ENCODE results near the gene UQCC2. TPM values are rescaled to one million over a fixed set of nuclear protein-coding genes. Genes with fewer than 3 reads are reported as not detected.

Gene UQCC2
- polyA plus RNA-seq, 1 donor, result 65.1 TPM

DNA sequence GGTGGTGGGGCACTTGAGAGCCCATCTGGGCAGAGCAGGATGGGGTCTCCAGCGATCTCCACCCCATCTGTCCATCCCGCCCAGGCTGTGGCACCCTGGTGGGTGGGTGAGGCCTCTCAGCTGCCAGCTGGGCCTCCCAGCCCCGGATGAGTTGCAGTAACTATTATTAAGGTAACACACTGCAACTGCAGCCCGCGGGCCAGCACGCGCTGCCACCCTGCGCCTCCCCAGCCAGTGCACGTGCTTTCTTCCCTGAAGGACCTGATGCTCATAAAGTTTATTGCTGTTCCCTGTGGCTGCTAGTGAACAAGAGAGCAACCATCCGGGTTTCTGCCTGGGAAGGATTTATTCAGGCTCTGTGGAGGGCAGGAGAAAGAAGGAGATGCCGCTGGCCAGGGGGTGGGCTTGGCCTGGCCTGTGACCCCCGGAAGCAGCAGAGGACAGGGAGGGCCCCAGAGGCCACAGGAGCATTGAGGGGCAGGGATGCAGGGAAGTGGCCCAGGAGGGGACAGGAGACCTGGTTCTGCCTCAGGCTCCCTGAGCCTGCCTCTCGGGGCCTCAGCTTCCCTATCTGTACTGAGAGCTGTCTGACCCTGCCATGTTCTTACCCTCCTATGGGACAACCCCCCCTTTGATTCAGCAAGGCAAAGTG is 33.5 kb upstream of the UQCC2 start:
- no peak for DNase-seq

DNA sequence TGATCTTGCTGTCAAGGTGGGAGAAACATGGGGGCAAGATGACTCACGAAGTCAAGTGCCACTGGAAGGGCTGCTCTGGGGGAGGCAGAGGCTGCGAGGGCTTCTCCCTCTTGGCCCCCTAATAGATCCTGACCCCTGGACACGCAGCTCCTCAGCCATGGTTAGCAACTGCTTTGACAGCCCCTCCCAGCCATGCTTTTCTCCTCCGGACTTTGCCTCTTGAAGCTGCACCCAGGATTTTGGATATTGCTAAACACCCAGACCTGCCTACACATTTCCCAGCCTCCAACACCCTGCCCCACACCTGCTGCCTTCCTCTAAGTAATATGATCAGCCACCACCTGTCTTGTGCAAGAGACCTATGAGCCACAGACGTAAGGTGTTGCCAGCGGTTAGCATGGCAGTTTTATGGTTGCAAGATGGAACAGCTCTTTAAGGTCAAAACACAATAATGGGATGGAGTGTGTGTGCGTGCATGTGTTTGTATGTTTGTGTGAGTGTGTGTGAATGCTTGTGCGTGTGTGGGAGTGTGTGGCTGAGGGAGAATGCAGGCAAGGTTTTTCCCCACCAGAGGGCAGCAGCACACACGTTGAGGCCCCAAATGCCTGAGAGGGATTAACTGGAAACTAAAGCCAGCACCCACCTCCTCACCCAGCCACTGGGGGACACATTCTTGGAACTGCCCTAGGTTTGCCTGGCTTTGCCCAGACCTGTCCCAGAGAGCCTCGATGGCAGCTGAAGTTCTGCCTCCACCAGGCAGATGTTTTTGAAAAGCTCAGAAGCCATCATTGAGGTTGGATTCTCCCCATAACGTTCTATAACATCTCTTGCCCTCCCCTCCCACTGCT is 32.7 kb upstream of the UQCC2 start:
- peak; percentile 85 for DNase-seq

DNA sequence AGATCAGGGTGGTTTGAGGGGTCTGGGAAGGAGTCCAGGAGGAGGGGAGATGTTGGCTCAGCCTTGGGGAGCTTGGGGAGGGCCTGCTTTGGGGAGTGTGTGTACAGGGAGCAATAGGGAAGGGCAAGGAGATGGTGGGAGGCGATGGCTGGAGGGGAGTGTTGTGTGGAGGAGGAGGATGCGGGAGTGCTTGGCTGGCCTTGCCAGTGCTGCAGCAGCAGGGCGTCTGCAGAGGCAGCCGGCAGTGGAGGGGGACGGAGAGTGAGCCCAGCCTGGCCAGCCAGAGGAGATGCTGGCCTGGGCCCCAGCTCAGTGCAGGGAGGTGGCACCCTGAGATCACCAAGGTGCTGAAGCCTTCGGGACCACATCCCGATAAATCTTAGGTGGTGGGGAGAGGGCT is 31.3 kb upstream of the UQCC2 start:
- no peak for DNase-seq

DNA sequence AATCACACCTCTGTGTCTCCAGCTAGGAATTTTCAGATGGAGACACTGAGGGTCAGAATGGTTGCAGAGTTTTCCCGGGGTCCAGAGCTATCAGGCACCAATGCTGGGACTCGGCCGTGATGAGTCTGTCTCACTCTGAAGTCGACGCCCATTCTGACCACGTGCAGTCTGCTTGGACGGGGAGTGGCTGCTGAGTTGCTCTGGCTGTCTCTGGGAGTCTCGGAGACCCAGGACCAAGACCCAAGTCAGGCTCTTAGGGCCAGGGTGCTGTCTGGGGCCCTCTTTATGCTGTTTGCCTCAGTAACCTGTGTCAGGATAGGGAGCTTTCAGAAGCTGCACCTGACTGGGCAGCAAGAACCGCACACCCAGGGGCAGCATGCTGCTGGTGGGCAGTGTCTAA is 30.6 kb upstream of the UQCC2 start:
- no peak for DNase-seq

DNA sequence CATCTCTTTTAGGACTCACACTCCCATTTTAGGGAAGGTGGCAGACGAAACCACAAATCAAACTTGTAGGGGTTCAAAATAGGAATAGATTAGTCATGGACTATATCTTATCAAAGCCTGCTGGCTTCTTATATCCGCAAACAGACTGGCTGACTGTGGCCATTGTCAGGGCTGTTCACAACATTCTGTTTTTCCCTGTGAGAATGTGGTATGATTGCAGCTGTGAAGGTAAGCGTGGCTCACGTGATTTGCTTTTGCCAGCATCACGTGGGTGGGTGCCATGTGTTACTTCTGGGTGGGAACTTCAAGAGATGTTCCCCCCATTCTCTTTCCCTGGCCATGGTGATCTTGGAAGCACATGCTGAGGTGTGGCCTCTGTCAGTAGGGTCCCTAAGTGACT is 29.3 kb upstream of the UQCC2 start:
- no peak for DNase-seq

DNA sequence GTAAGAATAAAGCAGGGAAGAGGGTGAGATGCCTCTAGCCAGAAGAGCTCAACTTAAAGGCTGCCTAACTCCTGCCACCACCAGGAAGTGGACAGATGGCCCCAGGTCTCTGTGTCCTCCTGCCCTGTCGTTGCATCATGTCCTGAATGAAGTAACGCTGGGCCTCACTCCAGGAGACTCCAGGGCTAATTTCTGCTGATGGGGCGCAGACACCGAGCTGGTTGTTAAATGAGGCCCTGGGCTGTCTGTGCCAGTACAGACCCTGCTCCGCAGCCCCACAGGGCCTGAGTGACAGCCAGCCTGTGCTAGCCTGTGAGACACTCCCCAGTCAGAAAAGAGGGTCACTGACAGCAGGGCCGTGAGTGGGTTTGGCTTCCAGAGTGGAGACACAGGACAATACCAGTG is 28.7 kb upstream of the UQCC2 start:
- no peak for DNase-seq

DNA sequence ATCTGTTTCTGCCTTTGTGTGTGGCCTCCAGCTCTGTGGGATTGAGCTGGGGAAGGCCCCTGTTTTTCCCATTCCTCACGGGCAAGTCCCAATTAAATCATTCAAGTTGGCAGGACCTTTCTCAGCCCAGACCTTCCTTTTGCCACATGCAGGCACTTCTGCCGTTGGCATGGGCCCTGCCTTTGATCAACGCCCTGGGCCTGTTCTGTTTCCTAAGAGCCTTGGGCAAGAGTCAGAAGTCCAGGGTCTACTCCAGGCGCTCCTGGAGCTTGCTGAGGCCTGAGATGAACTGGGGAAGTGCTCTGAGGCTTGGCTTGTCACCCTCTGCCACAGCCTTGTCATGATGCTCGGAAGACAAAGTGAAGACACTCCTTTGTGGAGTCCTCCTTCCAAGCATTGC is 28.1 kb upstream of the UQCC2 start:
- no peak for DNase-seq

DNA sequence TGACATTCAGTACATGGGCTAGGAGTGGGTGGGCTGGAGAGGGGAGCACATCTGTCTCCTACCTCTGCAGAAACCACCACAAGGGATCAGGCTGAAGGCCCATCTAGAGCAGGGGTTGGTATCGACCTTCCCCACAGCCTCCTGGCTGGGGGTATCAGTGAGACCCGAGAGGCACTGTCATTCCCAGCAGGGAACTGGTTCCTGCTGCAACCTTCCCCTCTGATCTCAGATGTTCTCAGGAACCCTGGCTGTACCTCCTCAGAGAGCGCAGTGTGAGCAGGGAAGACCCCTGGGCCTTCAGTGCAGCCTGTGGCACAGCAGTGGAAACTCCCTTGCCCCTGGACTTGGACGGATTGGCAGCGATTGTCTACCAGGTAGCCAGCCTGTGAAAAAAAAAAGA is 27.4 kb upstream of the UQCC2 start:
- no peak for DNase-seq

DNA sequence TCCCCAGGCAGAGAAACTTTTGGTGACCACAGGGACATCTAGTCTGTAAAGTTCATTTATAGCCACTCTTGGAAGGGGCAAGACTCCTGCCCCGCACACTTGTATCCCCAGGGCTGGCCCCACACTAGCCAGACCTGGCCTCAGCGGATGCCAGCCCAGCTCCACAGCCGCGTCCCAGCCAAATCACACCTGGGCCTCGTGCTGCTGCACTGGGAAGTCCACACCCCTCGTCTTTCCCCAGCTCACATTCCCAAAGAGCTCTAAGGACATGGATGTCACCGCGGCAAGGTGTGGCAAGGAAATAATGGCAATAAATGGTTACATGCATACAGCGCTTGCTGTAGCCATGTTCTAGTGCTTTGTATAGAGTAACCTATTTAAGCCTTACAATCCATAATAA is 26.7 kb upstream of the UQCC2 start:
- DNase-seq, result no peak

DNA sequence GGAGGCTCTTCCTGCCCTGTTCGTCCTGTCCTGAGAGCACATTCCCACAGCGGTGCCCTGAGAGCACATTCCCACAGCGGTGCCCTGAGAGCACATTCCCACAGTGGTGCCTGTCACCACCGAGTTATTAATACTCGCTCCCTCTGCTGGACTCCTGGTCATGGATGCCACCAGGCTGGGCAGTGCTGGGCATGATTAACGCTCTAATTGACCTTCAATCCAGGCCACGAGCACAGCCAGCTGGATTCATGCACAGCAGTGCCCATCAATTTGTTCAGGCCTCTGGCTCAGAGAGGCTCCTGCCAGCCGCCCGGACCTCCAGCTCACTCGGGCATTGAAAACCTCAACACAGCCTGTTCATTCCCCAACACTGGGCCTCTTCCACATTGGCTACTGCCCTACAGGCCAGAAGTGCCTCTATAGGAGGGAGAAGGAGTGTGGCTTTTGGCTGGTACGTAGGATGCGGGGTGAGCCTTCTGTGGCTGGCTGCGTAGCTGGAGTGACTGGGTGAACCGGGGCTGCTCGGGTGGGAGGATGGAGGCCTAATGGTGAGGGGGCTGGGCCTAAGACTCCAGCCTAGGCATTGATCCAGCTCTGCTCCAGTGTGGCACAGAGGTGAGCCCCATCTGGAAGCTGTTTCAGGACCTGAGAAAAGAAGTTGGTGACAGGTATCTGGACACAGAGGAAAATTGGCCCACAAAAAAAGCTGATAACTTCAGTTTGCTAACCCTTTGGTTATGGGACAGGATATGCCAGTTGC is 25.9 kb upstream of the UQCC2 start:
- no peak for DNase-seq

DNA sequence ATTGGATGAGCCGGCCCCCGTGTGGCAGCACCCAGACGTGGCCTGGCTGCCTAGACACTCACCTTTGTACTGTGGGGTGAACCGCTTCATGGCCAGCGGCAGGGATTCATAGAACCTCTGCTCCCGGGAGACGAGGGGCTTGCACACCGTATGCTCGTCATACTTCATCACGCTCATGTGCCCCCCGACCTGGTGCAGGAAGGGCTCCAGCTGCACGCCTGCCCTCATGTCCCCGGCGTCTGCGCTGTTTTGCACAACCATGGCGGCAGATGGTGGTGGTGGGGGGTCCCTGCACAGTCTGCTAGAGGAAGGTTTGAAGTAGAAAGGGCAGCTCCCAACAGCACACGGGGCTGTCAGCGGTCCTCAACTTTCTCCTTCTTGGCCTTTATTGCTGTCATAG is 23.7 kb upstream of the UQCC2 start:
- DNase-seq, result no peak

DNA sequence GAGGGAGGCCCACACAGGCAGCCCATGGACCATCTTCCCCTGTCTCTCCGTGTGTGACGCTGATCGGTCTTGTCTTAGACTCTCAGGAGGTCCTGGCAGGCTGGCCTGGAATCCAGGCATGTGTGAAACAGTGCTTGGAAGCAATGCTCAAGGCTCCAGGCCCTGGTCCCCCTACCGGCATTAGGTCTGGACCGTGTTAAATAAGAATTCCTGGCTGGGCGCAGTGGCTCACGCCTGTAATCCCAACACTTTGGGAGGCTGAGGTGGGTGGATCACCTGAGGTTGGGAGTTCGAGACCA is 22.2 kb upstream of the UQCC2 start:
- DNase-seq, result no peak

DNA sequence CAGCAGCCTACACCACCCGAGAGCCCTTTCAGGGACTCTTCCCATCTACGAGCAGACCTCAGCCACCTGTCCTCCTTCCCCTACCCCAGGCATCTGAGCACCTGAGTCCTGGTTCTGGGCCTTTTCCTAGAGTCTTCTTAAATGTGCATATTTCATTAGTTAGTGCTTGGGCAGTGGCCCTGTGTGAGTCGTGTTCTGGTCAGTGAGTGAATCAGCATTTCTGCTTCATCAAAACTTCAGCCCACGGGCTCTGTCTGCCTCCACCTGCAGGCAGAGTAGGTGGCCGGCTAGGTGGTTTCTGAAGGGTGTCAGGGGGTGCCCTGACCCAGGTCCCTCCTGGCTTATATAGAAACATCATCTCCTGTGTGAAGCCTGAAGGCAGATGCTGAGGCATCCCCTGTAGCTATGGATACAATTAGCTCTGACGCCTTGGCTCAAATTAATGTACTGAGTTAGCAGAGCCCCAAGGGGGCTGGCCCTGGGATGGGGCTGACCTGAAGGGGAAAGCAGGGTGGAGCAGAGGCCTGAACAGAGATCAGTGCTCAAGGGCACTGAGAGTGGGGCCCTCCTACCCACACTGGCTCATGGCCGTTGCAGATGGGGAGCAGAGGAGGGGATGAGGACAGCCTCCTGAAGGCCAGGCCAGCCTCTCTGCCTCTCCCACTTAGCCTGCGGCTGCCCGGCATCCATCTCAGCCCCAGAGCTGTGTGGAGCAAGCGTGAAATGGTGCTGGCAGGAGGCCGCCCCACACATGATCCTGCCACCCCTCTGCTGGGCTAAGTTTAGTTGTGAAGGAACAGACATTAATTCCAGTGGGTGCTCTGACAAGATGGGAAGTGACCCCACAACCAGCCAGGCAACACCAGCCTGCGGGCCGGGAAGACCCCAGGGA is 21.6 kb upstream of the UQCC2 start:
- no peak for DNase-seq

DNA sequence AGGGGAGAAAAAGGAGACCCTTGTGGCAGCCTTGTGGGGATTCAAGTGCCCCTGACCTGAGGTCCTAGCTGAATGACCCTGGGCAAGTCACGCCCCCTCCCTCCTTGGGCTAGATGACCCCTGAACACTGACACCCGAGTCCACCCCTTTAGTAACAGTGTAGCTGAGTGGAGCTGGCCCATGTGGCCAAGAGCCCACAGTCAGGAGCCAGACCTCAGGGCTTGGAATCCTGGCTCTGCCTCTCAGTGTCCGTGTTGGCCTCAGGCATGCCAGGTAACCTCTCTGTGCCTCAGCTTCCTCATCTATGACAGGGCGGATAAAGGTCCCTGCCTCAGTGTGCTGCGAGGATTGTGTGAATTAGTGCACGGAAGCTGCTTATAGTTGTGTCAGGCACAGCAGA is 20.9 kb upstream of the UQCC2 start:
- DNase-seq, result no peak

DNA sequence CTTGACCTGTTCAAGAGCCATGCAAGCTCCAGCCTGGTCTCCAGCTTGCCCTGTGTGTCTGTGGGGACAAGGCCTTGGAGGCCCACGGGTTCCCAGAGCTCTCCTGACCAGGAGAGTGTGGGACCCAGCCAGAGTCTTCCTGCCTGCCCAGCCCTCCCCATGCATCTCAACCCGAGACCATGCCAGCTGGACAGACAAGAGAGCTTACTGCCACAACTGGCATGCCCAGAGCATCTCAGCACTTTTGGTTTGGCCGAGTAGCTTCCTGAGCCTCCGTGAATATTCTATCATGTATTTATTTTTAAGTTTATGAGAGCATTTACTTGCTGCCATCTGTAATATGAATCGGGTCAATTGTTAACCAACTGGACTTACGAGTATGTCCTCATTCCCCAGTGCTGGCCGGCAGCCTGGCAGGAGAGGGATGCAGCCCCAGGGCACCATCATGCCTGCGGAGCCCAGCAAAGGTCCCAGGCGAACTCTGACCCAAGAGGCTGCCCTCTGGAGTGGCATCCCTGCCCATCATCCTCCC is 20.3 kb upstream of the UQCC2 start:
- DNase-seq, result no peak

DNA sequence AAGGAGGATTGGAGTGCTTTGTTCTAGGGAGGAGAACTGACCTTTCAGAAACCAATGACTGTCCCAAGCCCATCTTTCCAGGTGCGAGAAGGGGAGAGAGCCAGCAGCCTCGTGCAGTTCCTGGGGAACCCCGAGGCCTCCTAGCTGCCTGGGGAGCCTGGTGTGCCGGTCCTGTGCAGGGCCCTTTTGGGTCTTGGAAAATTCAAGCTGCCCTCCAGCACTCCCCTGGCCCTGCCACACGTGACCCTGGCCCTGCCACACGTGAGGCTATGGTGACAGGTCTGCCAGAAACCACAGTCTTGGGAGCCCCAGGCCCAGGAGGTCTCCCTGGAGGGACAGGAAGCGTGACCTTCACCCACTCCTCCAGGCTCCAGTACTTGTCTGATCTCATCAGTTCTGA is 19.5 kb upstream of the UQCC2 start:
- DNase-seq, result no peak

DNA sequence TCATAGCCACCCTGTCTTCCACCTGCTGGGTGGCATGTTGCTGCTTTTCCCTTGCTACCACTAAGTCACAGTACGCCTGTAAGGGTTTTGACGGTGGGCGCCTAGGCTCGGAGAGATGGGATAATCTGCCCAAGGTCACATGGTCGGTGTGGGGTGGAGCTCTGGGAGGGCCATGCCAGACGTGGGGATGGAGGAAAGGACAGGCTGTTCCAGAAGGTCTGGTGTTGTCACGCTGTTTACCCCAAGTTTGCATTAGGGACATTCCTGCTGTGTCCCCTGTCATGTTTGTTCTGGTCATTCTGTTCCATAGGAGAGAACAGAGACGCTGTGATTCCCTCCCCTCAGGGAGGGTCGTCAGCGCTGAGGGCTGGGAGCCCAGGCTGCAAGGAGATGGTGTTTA is 19.1 kb upstream of the UQCC2 start:
- DNase-seq, result no peak

DNA sequence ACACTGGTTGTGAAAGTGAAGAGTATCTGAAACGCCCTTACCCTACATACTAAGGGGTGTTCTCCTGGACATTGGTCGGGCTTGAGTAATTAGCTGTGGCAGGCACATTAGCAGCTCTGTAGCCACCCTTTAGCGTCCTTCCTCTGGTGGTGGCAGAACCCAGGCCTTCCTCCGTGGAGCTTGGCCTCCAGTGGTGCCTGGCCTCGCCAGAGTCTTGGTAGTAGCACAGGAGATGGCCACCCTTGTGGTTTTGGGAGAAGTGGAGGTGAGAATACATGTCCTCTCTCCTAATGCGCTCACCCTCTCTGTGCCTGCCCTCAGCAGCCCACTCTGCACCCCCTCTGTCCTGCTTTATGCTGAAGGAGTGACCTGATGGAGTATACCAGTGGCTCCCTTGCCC is 17.6 kb upstream of the UQCC2 start:
- no peak for DNase-seq

DNA sequence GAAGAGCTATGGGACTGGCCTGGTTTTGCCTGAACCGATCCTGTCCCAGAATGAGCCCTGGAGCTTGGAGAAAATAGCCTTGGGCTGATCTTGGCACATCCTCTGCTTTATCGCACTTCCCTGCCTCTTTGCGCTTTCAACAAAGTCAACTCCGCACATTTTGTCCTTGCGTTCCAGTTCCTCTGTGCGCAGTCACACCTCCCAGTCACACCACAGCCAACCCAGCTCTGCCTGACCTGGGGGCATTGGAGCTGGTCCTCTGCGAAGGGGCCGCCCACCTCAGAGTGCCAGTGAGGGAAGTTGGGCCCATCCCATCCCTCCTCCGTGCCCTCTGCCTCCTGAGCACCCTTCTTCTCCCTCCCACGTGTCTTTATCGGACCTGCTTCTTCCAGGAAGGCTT is 16.9 kb upstream of the UQCC2 start:
- no peak for DNase-seq

DNA sequence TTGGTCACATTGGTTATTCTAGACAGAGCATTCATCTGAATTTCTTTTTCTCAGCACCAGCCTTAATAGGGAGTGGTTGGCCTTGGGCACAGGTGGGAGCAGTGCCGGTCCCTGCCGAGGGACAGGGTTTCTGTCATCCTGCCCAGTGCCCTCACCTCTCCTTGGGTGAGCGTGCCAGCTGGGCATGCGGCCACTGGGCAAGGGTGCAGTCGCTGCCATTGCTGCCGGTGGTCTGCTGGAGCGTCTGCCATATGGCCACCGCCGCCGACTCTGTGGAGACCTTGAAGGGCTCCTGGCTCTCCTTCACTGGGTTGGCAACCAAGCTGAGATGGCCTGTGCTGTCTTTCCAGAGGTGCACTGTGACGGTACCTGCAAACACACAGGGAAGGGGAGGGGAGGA is 16.4 kb upstream of the UQCC2 start:
- no peak for DNase-seq

DNA sequence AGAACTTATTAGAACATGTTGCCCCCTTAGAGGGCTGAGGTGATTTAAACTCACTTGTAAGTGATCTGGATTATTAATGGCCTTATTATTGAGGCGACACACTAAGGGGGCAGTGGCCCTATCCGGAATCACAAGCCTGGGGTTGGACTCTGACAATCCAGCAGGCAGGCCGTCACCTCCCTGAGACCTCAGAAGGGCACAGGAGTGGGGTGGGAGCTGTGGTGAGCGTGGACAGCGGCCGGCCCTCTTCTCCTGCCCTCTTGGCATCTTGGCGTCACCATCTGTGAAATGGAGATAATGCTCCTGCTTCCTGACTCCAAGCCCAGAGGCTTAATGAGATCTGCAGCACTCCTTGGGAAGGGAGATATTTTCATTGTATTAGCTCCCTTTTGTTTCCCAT is 15.6 kb upstream of the UQCC2 start:
- no peak for DNase-seq

DNA sequence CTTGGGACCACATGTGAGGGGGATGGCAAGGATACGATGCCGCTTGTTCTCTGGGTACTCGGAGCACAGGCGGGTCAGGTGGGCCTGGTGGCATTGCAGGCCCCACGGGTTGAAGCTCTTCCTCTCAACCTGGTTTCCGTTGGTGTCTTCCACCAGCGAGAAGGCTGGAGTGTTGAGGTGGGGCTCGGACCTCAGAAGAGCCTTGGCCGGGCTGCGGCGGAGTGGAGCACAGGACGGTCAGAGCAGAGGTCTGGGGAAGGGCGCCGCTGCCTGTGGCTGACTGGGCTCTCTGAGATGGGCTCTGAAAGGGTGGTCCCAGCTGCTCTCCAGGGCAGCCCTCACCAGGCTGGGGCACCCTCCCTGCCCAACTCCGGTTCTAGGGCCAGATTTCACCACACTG is 15.2 kb upstream of the UQCC2 start:
- DNase-seq, result no peak

All from left kidney (tissue), 2 donors.